Measurements from ENCODE around the gene PDE4D.

- TF ChIP-seq POLR2AphosphoS5 (IDR thresholded peaks at IDR 0.05; ENCODE audit: low read depth, low read length) (no peak), TAF1 (IDR thresholded peaks at IDR 0.05; ENCODE audit: low read depth, low read length) (no peak), POLR2A (IDR thresholded peaks at IDR 0.05; ENCODE audit: low read depth, low read length) (no peak), POU2F2 (IDR thresholded peaks at IDR 0.05; ENCODE audit: low read depth, low read length) (no peak)
Observed at GRCh38 chr5:59091965-59092364, 801.6 kb downstream of the PDE4D start.
